Skeletal muscle satellite cell (primary cell): ENCODE measurements around the gene TRAPPC11.
"Not testable (repeated sequence)": the region's sequence is repeated elsewhere in the genome, so short reads cannot be mapped to it uniquely, and the experiment has no call there.

Experiments used
- H3K27me3 ChIP-seq: 2 replicates; pipeline ENCODE4 v1.7.0; 2013; ENCODE audit warnings: low read length; ENCODE audit not compliant: control insufficient read depth, insufficient read depth
- H3K36me3 ChIP-seq: 2 replicates; pipeline ENCODE4 v1.7.0; 2013; ENCODE audit warnings: mild to moderate bottlenecking, control low read depth, low read length; ENCODE audit not compliant: insufficient read depth
- H3K4me1 ChIP-seq: 2 replicates; pipeline ENCODE4 v1.7.0; 2013; ENCODE audit warnings: low read length; ENCODE audit not compliant: control insufficient read depth, insufficient read depth
- H3K4me2 ChIP-seq: 2 replicates; pipeline ENCODE4 v1.7.0; 2013; ENCODE audit warnings: mild to moderate bottlenecking, low read length
- H3K4me3 ChIP-seq: 2 replicates; pipeline ENCODE4 v1.7.0; 2013; ENCODE audit warnings: low read length
- H3K9ac ChIP-seq: 2 replicates; pipeline ENCODE4 v1.7.0; 2013; ENCODE audit warnings: mild to moderate bottlenecking, low read depth, low read length, moderate library complexity
- H3K9me3 ChIP-seq: replicated peaks from 2 replicates; pipeline ENCODE4 v1.7.0; 2013; ENCODE audit warnings: mild to moderate bottlenecking, control low read depth, low read length

The TRAPPC11 gene

DNA sequence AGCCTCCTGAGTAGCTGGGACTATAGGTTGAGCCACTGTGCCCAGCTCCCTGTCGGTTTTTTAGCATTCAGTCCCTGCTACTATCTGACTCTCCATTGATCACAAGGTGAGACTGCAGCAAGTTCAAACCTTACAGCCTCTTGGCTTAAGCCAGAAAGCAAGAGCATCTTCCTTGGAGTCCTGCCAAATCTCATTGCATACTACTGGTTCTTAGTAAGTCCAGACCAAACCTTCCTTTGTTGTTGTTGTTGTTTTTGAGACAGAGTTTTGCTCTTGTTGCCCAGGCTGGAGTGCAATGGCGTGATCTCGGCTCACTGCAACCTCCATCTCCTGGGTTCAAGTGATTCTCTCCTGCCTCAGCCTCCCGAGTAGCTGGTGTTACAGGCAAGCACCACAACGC, 31.8 kb upstream of the TRAPPC11 start:
- not testable (repeated sequence) for H3K9ac ChIP-seq, H3K9me3 ChIP-seq, H3K4me1 ChIP-seq, H3K4me2 ChIP-seq, H3K36me3 ChIP-seq, H3K4me3 ChIP-seq, H3K27me3 ChIP-seq

DNA sequence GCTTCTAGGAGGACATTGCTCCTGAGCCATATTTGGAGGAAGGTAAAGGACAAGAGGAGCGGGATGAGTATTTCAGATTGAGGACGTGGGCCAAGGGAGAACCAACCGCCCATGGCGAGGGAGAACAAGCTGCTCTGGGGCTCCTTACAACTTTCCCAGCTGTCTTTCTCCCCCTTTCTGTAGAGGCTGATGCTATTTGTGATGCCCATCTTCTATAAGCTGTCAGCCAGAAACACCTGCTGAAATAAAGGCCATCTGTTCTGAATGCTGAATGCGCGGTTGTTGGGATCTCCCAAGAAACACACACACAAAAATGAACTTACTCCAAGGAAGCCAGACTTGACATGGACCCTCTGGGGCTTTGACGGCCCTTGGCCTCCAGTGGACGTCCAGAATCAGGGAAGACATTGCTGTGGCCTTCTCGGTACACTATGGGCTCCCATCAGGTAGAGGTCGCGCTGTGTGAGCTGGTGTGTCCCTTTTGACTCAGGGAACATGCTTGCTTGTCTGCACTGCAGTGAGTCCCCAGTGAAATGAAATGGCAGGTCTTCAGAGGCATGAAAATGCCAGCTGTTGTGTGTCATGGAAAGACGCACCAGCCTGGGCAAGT, 31.0 kb upstream of the TRAPPC11 start:
- Histone ChIP-seq H3K9me3 (no peaks in the 10 kb centered on the region), H3K4me3 (no peak overlapping the region), H3K4me1 (no peaks in the 10 kb centered on the region), H3K4me2 (no peak overlapping the region), H3K27me3 (no peaks in the 10 kb centered on the region), H3K9ac (no peak overlapping the region), H3K36me3 (no peaks in the 10 kb centered on the region)

DNA sequence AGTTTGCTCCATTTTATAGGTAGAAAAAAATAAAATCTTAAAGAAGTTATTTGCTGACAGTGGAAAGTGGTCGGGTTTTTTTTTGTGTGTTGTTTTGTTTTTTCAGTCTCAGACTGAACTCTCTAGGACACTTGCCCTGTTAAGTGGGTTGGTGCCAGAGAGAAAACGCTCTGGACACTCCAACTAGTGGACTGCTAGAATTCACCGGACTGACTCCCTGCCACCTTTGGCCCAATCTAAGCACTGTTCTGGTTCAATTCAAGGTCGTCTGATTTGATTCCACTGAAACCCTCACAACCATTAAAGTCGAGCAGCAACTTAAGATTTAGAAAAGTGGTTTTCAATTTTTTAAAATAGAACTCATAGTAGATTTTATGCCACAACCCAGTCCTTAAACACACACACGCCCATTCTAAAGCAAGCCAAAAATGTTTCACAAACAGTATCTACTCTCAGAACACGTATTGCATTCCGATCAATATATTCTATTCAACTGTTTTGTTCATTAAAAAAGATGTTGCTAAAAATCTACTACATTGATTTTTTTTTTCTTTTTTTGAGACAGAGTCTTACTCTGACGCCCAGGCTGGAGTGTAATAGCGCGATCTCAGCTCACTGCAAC, 27.4 kb upstream of the TRAPPC11 start:
- H3K4me1 ChIP-seq: peaks cover 12% of the 10 kb centered on the region
- no peaks in the 10 kb centered on the region for H3K9me3 ChIP-seq
- no peak overlapping the region for H3K4me2 ChIP-seq
- H3K9ac ChIP-seq: no peak overlapping the region
- H3K36me3 ChIP-seq: no peaks in the 10 kb centered on the region
- H3K27me3 ChIP-seq: no peaks in the 10 kb centered on the region
- H3K4me3 ChIP-seq: no peak overlapping the region

DNA sequence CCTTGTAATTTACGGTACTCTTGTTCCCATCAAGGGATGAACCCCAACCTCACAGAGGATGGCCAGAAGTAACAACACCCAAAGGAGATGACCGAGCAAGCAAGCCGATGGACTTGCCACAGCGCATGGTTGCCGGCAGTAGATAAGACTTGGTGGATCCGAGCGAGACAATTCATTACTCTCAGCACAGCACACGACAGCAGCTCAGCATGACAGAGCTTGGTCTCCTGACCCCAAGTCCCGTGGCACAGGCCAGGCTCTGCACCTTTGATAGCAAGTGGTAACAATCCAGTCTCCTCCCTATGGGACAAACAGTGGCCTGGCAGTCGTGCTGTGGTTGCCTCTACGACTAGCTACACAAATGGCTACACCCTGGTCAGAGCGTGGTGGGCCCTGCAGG, 26.4 kb upstream of the TRAPPC11 start:
- Histone ChIP-seq H3K27me3 (no peaks in the 10 kb centered on the region), H3K4me3 (no peak overlapping the region), H3K9me3 (no peaks in the 10 kb centered on the region), H3K9ac (no peak overlapping the region), H3K4me2 (no peak overlapping the region), H3K4me1 (peaks cover 22% of the 10 kb centered on the region), H3K36me3 (no peaks in the 10 kb centered on the region)

DNA sequence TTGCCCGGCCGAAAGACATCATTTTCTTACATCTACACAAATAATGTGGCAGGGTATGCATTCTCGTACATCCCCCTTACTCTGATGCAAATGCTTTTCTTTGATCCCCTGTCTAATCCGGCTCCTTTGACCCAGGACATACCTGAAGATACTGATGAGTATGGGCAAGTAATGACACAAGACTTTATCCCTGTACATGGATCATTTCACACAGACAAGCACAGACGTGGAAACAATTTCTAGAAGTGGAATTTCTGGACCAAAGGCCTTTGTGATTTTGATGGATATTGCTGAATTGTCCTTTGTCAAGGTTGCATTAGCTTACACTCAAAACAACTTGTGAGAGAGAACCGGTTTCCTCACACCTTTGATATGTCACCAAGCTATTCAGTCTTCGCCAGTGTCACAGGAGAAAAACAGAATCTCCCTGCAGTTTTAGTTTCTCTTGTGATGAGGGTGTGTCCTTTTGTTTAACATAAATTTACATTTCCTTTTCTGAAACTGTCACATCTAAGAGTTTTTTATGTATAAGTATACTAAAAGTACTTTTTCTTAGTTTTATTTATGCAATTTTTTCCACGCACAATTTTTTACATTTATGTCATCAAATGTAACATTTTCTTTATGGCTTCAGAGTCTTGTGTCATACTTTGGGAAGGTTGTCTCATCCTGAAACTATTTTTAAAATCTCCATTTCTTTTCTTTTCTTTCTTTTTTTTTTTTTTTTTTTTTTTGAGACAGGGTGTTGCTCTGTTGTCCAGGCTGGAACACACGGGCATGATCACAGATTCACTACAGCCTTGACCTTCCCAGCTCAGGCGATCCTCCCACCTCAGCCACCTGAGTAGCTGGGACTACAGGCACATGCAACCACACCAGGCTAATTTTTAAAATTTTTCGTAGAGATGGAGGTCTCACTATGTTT, 25.4 kb upstream of the TRAPPC11 start:
- Histone ChIP-seq H3K4me2 (no peak overlapping the region), H3K4me1 (peaks cover 32% of the 10 kb centered on the region), H3K27me3 (no peaks in the 10 kb centered on the region), H3K9me3 (no peaks in the 10 kb centered on the region), H3K4me3 (no peak overlapping the region), H3K9ac (no peak overlapping the region), H3K36me3 (no peaks in the 10 kb centered on the region)

DNA sequence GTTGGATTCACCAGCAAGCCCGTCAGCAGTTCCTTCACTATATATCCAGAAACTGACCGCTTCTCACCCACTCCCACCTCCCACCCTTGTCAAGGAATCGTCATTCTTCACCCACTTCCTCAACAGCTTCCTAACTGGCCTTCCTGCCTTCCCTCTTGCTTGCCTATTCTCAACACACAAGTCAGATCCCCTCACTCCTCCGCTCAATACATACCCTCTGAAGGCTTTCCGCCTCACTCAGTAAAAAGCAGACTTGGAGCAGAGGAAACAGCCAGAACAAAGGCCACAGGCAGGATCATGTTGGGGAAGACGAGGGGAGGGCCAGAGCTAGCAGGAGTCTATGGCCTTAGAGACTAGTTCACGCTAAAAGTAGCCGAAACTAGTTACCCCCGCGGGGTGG, 23.8 kb upstream of the TRAPPC11 start:
- Histone ChIP-seq H3K9ac (no peak overlapping the region), H3K27me3 (no peaks in the 10 kb centered on the region), H3K4me2 (no peak overlapping the region), H3K4me3 (no peak overlapping the region), H3K4me1 (peaks cover 41% of the 10 kb centered on the region), H3K9me3 (no peaks in the 10 kb centered on the region), H3K36me3 (no peaks in the 10 kb centered on the region)

DNA sequence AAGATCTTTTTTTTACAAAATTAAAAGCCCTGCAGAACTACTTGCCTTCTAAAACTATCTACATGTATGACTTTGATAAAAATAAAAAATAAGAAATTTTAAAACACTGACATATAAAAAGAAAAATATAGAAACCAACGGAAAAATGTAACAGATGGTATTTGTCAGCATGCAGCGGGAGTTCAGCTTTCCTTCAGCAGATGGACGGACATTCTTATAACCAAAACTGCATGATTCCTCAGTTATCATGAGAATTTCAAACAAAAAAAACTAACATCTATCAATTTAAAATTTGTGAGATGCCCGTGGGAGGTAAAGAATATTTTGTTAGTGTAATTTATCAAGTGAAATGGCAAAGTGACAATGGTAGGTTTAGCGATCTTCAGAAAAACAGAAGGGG, 23.4 kb upstream of the TRAPPC11 start:
- no peak overlapping the region for H3K9ac ChIP-seq
- H3K9me3 ChIP-seq: no peaks in the 10 kb centered on the region
- peaks cover 41% of the 10 kb centered on the region for H3K4me1 ChIP-seq
- H3K4me2 ChIP-seq: no peak overlapping the region
- no peaks in the 10 kb centered on the region for H3K36me3 ChIP-seq
- H3K4me3 ChIP-seq: no peak overlapping the region
- H3K27me3 ChIP-seq: no peaks in the 10 kb centered on the region

DNA sequence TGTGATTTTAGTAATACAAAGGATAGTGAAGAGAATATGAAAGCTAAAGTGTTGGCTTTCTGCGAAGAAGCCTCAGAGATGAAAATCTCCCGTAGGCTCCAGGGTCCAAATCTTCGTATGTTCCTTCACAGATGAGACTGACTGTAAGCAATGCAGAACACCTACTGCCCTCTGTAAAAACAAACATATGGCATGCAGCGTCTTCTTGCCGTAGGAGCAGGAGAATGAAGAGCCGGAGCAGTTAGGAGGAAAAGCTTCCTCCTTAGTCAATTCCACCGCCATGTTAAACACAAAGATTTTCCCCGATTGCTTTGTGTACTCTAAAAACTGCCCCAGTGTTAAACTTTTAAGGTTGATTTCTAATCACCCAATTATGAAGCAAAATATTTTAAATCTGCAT, 22.6 kb upstream of the TRAPPC11 start:
- Histone ChIP-seq H3K4me2 (no peak overlapping the region), H3K9me3 (no peaks in the 10 kb centered on the region), H3K36me3 (no peaks in the 10 kb centered on the region), H3K4me3 (no peak overlapping the region), H3K9ac (no peak overlapping the region), H3K4me1 (peaks cover 41% of the 10 kb centered on the region), H3K27me3 (no peaks in the 10 kb centered on the region)

DNA sequence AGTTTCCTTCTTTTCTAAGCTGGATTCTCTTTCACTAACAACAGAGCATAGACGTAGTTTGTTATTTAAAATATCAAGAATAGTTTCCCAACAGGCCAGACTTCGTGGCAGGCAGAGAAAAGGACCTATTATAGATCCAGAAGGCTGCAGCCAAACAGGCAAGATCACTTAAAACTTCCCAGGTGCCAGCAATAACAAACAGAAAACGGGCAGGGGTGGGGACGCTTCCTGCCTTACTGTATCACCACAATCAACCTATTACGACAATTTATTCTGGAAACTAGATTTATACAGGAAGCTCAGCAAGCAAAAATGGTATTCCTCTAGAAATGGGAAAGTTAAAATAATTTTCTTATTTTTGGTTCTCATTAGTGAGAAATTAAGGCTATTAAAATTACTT, 22.2 kb upstream of the TRAPPC11 start:
- no peaks in the 10 kb centered on the region for H3K36me3 ChIP-seq
- no peaks in the 10 kb centered on the region for H3K9me3 ChIP-seq
- no peak overlapping the region for H3K4me2 ChIP-seq
- H3K27me3 ChIP-seq: no peaks in the 10 kb centered on the region
- H3K9ac ChIP-seq: no peak overlapping the region
- peaks cover 41% of the 10 kb centered on the region for H3K4me1 ChIP-seq
- H3K4me3 ChIP-seq: no peak overlapping the region

DNA sequence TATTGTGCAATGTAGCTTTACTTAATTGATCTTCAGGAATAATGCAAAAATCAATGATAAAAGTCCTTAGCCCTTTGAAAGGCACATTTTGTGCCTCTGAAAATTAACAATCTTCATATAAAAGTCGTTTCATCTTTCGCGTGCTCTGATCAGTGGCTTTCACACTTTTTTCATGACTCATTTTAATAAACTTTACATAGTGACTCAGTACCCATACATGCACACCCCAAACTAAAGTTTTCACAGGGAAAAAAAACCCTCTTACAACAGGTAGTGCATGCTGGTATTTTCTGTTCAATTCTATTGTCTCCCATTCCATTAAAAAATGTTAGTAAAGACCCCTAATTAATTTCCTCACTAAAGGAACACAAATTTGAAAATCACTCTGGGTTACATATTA, 21.6 kb upstream of the TRAPPC11 start:
- Histone ChIP-seq H3K4me3 (no peak overlapping the region), H3K27me3 (no peaks in the 10 kb centered on the region), H3K4me1 (peaks cover 41% of the 10 kb centered on the region), H3K9me3 (no peaks in the 10 kb centered on the region), H3K36me3 (peaks cover 2% of the 10 kb centered on the region), H3K9ac (no peak overlapping the region), H3K4me2 (no peak overlapping the region)

DNA sequence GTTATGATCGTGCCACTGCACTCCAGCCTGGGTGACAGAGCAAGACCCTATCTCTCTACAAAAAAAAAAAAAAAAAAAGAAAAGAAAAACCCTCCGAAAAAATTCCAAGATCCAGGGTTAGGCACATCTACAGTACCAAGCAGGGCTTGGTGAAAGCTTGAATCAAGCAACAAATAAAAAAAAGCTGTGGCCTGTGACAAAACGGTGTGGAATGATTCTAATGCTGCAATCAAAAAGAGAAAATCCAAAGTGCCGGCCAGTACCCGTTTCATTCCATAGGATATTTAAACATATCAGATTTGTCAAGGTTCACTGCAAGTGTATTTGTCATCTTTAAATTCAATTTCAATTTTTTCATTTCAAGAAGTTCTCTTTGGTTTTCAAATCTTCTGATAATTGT, 20.7 kb upstream of the TRAPPC11 start:
- Histone ChIP-seq H3K9ac (no peak overlapping the region), H3K36me3 (peaks cover 4% of the 10 kb centered on the region), H3K4me3 (no peak overlapping the region), H3K27me3 (no peaks in the 10 kb centered on the region), H3K9me3 (no peaks in the 10 kb centered on the region), H3K4me2 (peak overlapping the region; percentile 10), H3K4me1 (peaks cover 40% of the 10 kb centered on the region)
